C4-2B (cell line): ENCODE results near the gene RAB11FIP5.

Experiments
- H3K27ac ChIP-seq: fragments of 450-650 bp; 2 replicates; pipeline ENCODE4 v1.5.1; 2017
- CTCF ChIP-seq: fragments of 450-650 bp; conservative IDR thresholded peaks from 2 replicates; pipeline ENCODE4 v1.5.1; 2017; ENCODE audit warnings: mild to moderate bottlenecking
- ZFX ChIP-seq: fragments of 450-650 bp; IDR thresholded peaks from 2 replicates; pipeline ENCODE4 v1.6.1; 2017

RAB11FIP5 gene

GRCh38 chr2:73101626-73102256 is 11.0 kb downstream of the RAB11FIP5 start:
- TF ChIP-seq CTCF (no peak), ZFX (no peak)

GRCh38 chr2:73100956-73101355 is 11.8 kb downstream of the RAB11FIP5 start:
- TF ChIP-seq ZFX (no peak), CTCF (no peak)
- H3K27ac ChIP-seq = no peak overlapping the region

More at GRCh38 chr2:73101626-73102256, 11.0 kb downstream of the RAB11FIP5 start:
- no peak overlapping the region for H3K27ac ChIP-seq

GRCh38 chr2:73099486-73099885 is 13.3 kb downstream of the RAB11FIP5 start:
- no peak overlapping the region for H3K27ac ChIP-seq
- TF ChIP-seq CTCF (no peak), ZFX (no peak)

GRCh38 chr2:73095910-73096309 is 16.8 kb downstream of the RAB11FIP5 start:
- TF ChIP-seq ZFX (no peak), CTCF (no peak)
- no peak overlapping the region for H3K27ac ChIP-seq

- peak overlapping the region; percentile 11 for H3K27ac ChIP-seq
These were observed 19.0 kb downstream of the RAB11FIP5 start for GRCh38 chr2:73093601-73094218.

- TF ChIP-seq CTCF = no peak
- no peak for TF ChIP-seq ZFX
- H3K27ac ChIP-seq = no peak overlapping the region
These were observed 20.5 kb downstream of the RAB11FIP5 start for GRCh38 chr2:73092146-73092783.

GRCh38 chr2:73091696-73092095 is 21.1 kb downstream of the RAB11FIP5 start:
- TF ChIP-seq CTCF (no peak), ZFX (no peak)
- H3K27ac ChIP-seq = no peak overlapping the region

GRCh38 chr2:73091164-73091563 is 21.6 kb downstream of the RAB11FIP5 start:
- no peak overlapping the region for H3K27ac ChIP-seq
- TF ChIP-seq CTCF (no peak), ZFX (no peak)
